Measurements from ENCODE around the gene SERPINH1.

The SERPINH1 gene

GRCh38 chr11:75592715-75593114, 30.7 kb downstream of the SERPINH1 start:
- in situ Hi-C loops (cut with MboI; ENCODE audit: low sequenced_read_pairs) = no loop called here

- in situ Hi-C loops (cut with MboI; ENCODE audit: low sequenced_read_pairs) = no loop called here
Observed at GRCh38 chr11:75593286-75593915, 31.3 kb downstream of the SERPINH1 start.

- in situ Hi-C loops (cut with MboI; ENCODE audit: low sequenced_read_pairs) = no loop called here
Observed at GRCh38 chr11:75594211-75594610, 32.2 kb downstream of the SERPINH1 start.

- in situ Hi-C loops (cut with MboI; ENCODE audit: low sequenced_read_pairs) = no loop called here
Observed at GRCh38 chr11:75595429-75595828, 33.4 kb downstream of the SERPINH1 start.

GRCh38 chr11:75596914-75597313, 34.9 kb downstream of the SERPINH1 start:
- in situ Hi-C loops (cut with MboI; ENCODE audit: low sequenced_read_pairs) = no loop called here

- in situ Hi-C loops (cut with MboI; ENCODE audit: low sequenced_read_pairs) = no loop called here
Observed at GRCh38 chr11:75597636-75598035, 35.6 kb downstream of the SERPINH1 start.

GRCh38 chr11:75598264-75598663, 36.2 kb downstream of the SERPINH1 start:
- in situ Hi-C loops (cut with MboI; ENCODE audit: low sequenced_read_pairs) = no loop called here

- in situ Hi-C loops (cut with MboI; ENCODE audit: low sequenced_read_pairs) = no loop called here
Observed at GRCh38 chr11:75598900-75599299, 36.8 kb downstream of the SERPINH1 start.

GRCh38 chr11:75600356-75600755, 38.3 kb downstream of the SERPINH1 start:
- in situ Hi-C loops (cut with MboI; ENCODE audit: low sequenced_read_pairs) = no loop called here

GRCh38 chr11:75601494-75601893, 39.4 kb downstream of the SERPINH1 start:
- in situ Hi-C loops (cut with MboI; ENCODE audit: low sequenced_read_pairs) = no loop called here

GRCh38 chr11:75602951-75603350, 40.9 kb downstream of the SERPINH1 start:
- in situ Hi-C loops (cut with MboI; ENCODE audit: low sequenced_read_pairs) = no loop called here

- in situ Hi-C loops (cut with MboI; ENCODE audit: low sequenced_read_pairs) = no loop called here
Observed at GRCh38 chr11:75603791-75604736, 42.0 kb downstream of the SERPINH1 start.

GRCh38 chr11:75606099-75606498, 44.0 kb downstream of the SERPINH1 start:
- in situ Hi-C loops (cut with MboI; ENCODE audit: low sequenced_read_pairs) = no loop called here

- in situ Hi-C loops (cut with MboI; ENCODE audit: low sequenced_read_pairs) = no loop called here
Observed at GRCh38 chr11:75611823-75612222, 49.8 kb downstream of the SERPINH1 start.

- in situ Hi-C loops (cut with MboI; ENCODE audit: low sequenced_read_pairs) = no loop called here
Observed at GRCh38 chr11:75615751-75616150, 53.7 kb downstream of the SERPINH1 start.

GRCh38 chr11:75616281-75616680, 54.2 kb downstream of the SERPINH1 start:
- in situ Hi-C loops (cut with MboI; ENCODE audit: low sequenced_read_pairs) = no loop called here

Measured in HL-60/S4 treated with retinoic acid at 250 ng/mL for 4 days and 3 days (cell line).